Measurements from ENCODE around the gene MOB3A. TPM values are rescaled to one million over a fixed set of nuclear protein-coding genes. Genes with fewer than 3 reads are reported as not detected.
A peak's percentile ranks its signal among the peaks of the same experiment; 100 is the strongest.

MOB3A gene
- total and polyA plus RNA-seq, 4 donors = 3.4 to 8.7 (median 6.5) TPM

DNA sequence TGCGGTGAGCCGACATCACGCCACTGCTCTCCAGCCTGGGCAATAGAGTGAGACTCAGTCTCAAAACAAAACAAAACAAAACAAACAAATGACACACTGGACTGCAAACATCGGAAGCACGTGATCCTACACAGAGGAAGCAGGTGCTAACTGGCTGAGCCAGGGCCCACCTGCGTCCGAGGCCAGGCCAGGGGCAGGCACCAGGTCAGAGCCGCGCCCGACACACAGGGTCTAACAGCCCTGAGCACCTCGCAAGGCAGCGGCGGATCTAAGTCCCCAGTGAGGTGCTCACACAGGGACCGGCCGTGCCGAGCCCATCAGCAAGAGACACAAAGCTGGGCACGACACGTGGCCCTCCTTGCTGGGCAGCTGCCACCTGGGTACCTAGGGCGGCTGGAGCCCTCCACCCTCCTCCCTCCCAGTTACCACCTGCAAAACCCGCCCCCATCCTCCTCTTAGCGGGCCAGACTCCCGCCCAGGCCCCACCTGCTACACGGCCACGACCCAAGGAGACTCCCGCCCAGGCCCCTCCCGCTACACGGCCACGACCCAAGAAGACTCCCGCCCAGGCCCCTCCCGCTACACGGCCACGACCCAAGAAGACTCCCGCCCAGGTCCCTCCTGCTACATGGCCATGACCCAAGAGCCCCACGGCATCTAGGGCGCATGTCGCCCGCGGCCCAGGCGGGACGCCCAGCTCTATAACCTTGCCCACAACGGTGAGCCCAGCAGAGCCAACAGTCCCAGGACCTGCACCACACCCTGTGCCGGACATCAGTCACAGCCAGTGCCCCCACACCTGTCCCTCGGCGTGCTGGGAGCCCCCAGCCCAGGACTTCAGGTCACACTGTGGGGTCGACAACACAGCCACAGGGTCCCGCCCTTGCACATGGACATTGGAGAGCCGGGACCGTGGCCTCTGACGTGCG, 39.6 kb upstream of the MOB3A start (continued):
- TF ChIP-seq, protein P1, sequence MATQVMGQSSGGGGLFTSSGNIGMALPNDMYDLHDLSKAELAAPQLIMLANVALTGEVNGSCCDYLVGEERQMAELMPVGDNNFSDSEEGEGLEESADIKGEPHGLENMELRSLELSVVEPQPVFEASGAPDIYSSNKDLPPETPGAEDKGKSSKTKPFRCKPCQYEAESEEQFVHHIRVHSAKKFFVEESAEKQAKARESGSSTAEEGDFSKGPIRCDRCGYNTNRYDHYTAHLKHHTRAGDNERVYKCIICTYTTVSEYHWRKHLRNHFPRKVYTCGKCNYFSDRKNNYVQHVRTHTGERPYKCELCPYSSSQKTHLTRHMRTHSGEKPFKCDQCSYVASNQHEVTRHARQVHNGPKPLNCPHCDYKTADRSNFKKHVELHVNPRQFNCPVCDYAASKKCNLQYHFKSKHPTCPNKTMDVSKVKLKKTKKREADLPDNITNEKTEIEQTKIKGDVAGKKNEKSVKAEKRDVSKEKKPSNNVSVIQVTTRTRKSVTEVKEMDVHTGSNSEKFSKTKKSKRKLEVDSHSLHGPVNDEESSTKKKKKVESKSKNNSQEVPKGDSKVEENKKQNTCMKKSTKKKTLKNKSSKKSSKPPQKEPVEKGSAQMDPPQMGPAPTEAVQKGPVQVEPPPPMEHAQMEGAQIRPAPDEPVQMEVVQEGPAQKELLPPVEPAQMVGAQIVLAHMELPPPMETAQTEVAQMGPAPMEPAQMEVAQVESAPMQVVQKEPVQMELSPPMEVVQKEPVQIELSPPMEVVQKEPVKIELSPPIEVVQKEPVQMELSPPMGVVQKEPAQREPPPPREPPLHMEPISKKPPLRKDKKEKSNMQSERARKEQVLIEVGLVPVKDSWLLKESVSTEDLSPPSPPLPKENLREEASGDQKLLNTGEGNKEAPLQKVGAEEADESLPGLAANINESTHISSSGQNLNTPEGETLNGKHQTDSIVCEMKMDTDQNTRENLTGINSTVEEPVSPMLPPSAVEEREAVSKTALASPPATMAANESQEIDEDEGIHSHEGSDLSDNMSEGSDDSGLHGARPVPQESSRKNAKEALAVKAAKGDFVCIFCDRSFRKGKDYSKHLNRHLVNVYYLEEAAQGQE (IDR thresholded peaks at IDR 0.05) = no peak
- TF ChIP-seq JUND (IDR thresholded peaks at IDR 0.05) = no peak
- no peak for TF ChIP-seq RAD21 (IDR thresholded peaks at IDR 0.05)

DNA sequence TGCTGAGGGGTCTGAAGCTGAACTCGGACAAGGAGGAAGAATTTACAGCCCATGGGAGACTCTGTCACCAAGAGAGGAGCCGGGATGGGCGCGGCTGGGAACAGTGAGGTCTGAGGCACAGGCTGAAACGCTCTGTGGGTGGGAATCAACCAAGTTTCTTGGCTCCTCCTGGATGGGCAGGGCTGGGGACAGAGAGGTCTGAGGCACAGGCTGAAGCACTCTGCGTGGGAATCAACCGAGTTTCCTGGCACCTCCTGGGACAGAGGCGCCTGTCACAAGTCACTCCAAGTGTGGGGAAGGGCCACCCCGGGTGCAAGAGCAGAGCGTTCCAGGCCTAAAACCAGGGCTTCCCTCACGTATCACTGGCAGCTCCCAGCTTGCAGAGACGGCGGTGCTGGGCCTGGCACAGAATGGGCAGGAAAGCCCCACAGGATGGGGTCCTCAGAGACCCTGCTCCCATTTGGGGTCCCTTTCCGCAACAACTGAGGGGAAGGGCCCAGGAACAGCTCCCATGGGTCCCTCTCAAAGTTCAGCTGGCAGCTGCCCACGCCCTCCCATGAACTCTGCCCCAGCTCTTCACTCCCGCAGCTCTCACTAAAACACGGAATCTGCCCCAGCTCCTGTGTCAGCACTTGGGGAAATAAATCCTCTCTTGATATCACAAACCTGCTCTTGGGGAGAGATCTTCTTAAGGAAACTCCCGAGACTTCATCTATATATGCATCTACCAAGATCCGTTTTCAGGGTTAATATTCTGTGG, 36.8 kb upstream of the MOB3A start:
- WGBS = 52% methylated on average over 19 of the region's 19 CpGs
- Histone ChIP-seq H3K36me3 (ENCODE audit: control insufficient read depth in 4 of 4, insufficient read depth in 3 of 4, low read depth in 1 of 4, low read length in 3 of 4) (peaks cover 18 to 48% (median 27%) of the 10 kb centered on the region in 4 donors), H3K27me3 (ENCODE audit: control insufficient read depth in 4 of 4, insufficient read depth in 4 of 4, low read length in 3 of 4) (no peaks in the 10 kb centered on the region), H3K27ac (ENCODE audit: low read depth in 1 of 2, low read length in 2 of 2) (peak overlapping the region; percentile 63 to 74), H3K4me1 (ENCODE audit: control insufficient read depth in 4 of 4, insufficient read depth in 4 of 4, low read length in 3 of 4) (peaks cover 0 to 19% (median 12%) of the 10 kb centered on the region in 4 donors), H3K4me3 (ENCODE audit: low read depth in 1 of 3, low read length in 3 of 3) (no peak overlapping the region), H3K9ac (ENCODE audit: low read depth in 1 of 2, low read length in 2 of 2) (no peak overlapping the region), H3K9me3 (ENCODE audit: control insufficient read depth in 4 of 4, low read length in 3 of 4) (no peaks in the 10 kb centered on the region)
- no peak for TF ChIP-seq EGR1 (IDR thresholded peaks at IDR 0.05; ENCODE audit: low read depth in 2 of 2)
- TF ChIP-seq FOXA1 (IDR thresholded peaks at IDR 0.05) = no peak
- TF ChIP-seq YY1 (IDR thresholded peaks at IDR 0.05) = no peak
- TF ChIP-seq, protein P1 (IDR thresholded peaks at IDR 0.05) = no peak
- peak; percentile 79 for TF ChIP-seq HNF4A (conservative IDR thresholded peaks at IDR 0.05)
- no peak for TF ChIP-seq GABPA (IDR thresholded peaks at IDR 0.05 in 1 of 2, conservative IDR thresholded peaks at IDR 0.05 in 1 of 2)
- peak in 1 of 2 donors; percentile 27 for TF ChIP-seq RAD21 (IDR thresholded peaks at IDR 0.05)
- TF ChIP-seq HNF4G (IDR thresholded peaks at IDR 0.05) = peak; percentile 14
- TF ChIP-seq RXRA (IDR thresholded peaks at IDR 0.05) = peak; percentile 87 to 93
- no peak for TF ChIP-seq TAF1 (conservative IDR thresholded peaks at IDR 0.05)
- TF ChIP-seq SP1 (IDR thresholded peaks at IDR 0.05) = peak; percentile 67
- DNase-seq (ENCODE audit: low spot score) = no peak
